K562 (cell line): Measurements from ENCODE around the gene PTBP2. TPM values are rescaled to one million over a fixed set of nuclear protein-coding genes. Genes with fewer than 3 reads are reported as not detected.

Source experiments
- ATAC-seq: fragments of 200-7000 bp; cut with Tn5 transposase; 3 replicates; pipeline ENCODE4 v1.9.1; 2020; ENCODE audit warnings: moderate library complexity
- BruUV-seq: library from RNA; stranded (reverse); fragments of 400-500 nt; replicated peaks from 2 replicates; lab custom pipeline; 2021; lab: Mats Ljungman, UMichigan
- CTCF ChIA-PET: fragments of 300-600 bp; formaldehyde crosslinking; extraction: SDS; loops from one replicate; lab custom pipeline; 2021; ENCODE audit warnings: low intra/inter-chr PET ratio; lab: Yijun Ruan, JAX
- POLR2A ChIA-PET: fragments of 300-600, 350-650 bp; sonication (Branson Sonifier 250); formaldehyde crosslinking; extraction: SDS; loops from one replicate; lab custom pipeline; 2021; ENCODE audit warnings: antibody characterized with exemption, inconsistent platforms; lab: Yijun Ruan, JAX
- DNase-seq, 4 experiments: peaks; one replicate each; pipeline versions ENCODE4 v3.0.0 to v3.0.0-alpha.2; 2011 to 2018; ENCODE audit warnings: low spot score in 3 of 4, mixed read lengths in 3 of 4; ENCODE audit errors: extremely low read depth in 1 of 4
- FAIRE-seq: peaks from 2 replicates; lab custom pipeline; 2011; peaks lifted over from hg19 to GRCh38; lab: Jason Lieb, UNC
- H2AFZ ChIP-seq: 2 replicates; pipeline ENCODE4 v1.6.0; 2011; ENCODE audit warnings: low read depth, low read length, control low read depth, inconsistent platforms
- H3K27ac ChIP-seq: fragments of 200-600 bp; 3 replicates; pipeline ENCODE4 v1.8.0; 2011; ENCODE audit warnings: low read depth, mild to moderate bottlenecking, control low read depth, inconsistent platforms, low read length, moderate library complexity, mixed read lengths; ENCODE audit errors: extremely low read depth
- H3K27me3 ChIP-seq, 2 experiments: fragments of 300-600 bp in 1 of 2; 2 replicates in 1 of 2; 3 replicates in 1 of 2; pipeline versions ENCODE4 v1.6.0 to v1.8.0; 2011; ENCODE audit warnings: inconsistent platforms in 2 of 2, low read length in 2 of 2, mild to moderate bottlenecking in 1 of 2, mixed read lengths in 1 of 2, moderate library complexity in 1 of 2; ENCODE audit not compliant: control insufficient read depth in 2 of 2, insufficient read depth in 2 of 2
- H3K36me3 ChIP-seq: fragments of 300-600 bp; 3 replicates; pipeline ENCODE4 v1.8.0; 2011; ENCODE audit warnings: mild to moderate bottlenecking, low read length, inconsistent platforms; ENCODE audit not compliant: control insufficient read depth, insufficient read depth
- H3K4me1 ChIP-seq, 2 experiments: fragments of 200-600 bp in 1 of 2; replicated peaks in 1 of 2; 2 replicates in 1 of 2; 3 replicates in 1 of 2; pipeline versions ENCODE4 v1.5.1 to v1.8.0; 2011; ENCODE audit warnings: inconsistent platforms in 2 of 2, low read length in 2 of 2, mild to moderate bottlenecking in 1 of 2, mixed read lengths in 1 of 2, moderate library complexity in 1 of 2; ENCODE audit not compliant: control insufficient read depth in 2 of 2, insufficient read depth in 2 of 2
- H3K4me2 ChIP-seq: 2 replicates; pipeline ENCODE4 v1.6.1; 2011; ENCODE audit warnings: low read length, control low read depth, inconsistent platforms, mixed read lengths; ENCODE audit not compliant: insufficient read depth
- H3K4me3 ChIP-seq: fragments of 200-600 bp; sonication (generic), shearing (Covaris generic); 2 replicates; pipeline ENCODE4 v1.5.1; 2016; ENCODE audit warnings: control low read depth, inconsistent platforms
- H3K79me2 ChIP-seq: fragments of 200-600 bp; 3 replicates; pipeline ENCODE4 v1.8.0; 2011; ENCODE audit warnings: low read length, inconsistent platforms; ENCODE audit not compliant: control insufficient read depth, insufficient read depth
- H3K9ac ChIP-seq, 2 experiments: 2 replicates each; pipeline versions ENCODE4 v1.6.0 to v1.6.1; 2011; ENCODE audit warnings: low read depth in 2 of 2, low read length in 2 of 2, control low read depth in 1 of 2, inconsistent platforms in 1 of 2, mild to moderate bottlenecking in 1 of 2, mixed read lengths in 1 of 2; ENCODE audit not compliant: insufficient read depth in 1 of 2
- H3K9me1 ChIP-seq: one replicate; pipeline ENCODE4 v1.6.0; 2011; ENCODE audit warnings: inconsistent platforms, mild to moderate bottlenecking, low read length, moderate library complexity; ENCODE audit not compliant: control insufficient read depth, insufficient read depth
- H3K9me3 ChIP-seq: replicated peaks from 2 replicates; pipeline ENCODE4 v1.5.1; 2011; ENCODE audit warnings: low read depth, low read length, inconsistent platforms; ENCODE audit not compliant: control insufficient read depth, insufficient read depth
- H4K20me1 ChIP-seq: replicated peaks from 2 replicates; pipeline ENCODE4 v1.6.1; 2011; ENCODE audit warnings: low read length, inconsistent platforms, mixed read lengths; ENCODE audit not compliant: control insufficient read depth, insufficient read depth
- FOS ChIP-seq: IDR thresholded peaks from 3 replicates; pipeline ENCODE4 v1.6.1; 2011; ENCODE audit not compliant: insufficient read length; ENCODE audit errors: extremely low read depth
- ILK ChIP-seq: fragments of 450-650 bp; IDR thresholded peaks from 2 replicates; pipeline ENCODE4 v1.6.1; 2016; ENCODE audit warnings: missing genetic modification characterization, low read depth, mild to moderate bottlenecking, missing compliant biosample characterization, moderate library complexity, borderline replicate concordance
- KAT2B ChIP-seq: IDR thresholded peaks from one replicate; pipeline ENCODE4 v1.6.1; 2012; ENCODE audit warnings: low read depth, mild to moderate bottlenecking, control low read depth, inconsistent platforms, low read length, moderate library complexity
- MXI1 ChIP-seq: IDR thresholded peaks from 2 replicates; pipeline ENCODE4 v1.6.1; 2011; ENCODE audit warnings: low read depth, mild to moderate bottlenecking, improper control_type of control experiment, low read length
- RBBP5 ChIP-seq: fragments of 200-600 bp; sonication (generic); IDR thresholded peaks from 2 replicates; pipeline ENCODE4 v1.6.1; 2012; ENCODE audit warnings: borderline replicate concordance, mild to moderate bottlenecking, low read length, control low read depth, inconsistent platforms; ENCODE audit not compliant: insufficient read depth, poor library complexity, severe bottlenecking
- SAFB ChIP-seq: fragments of 200-400 bp; formaldehyde crosslinking; IDR thresholded peaks from 2 replicates; pipeline ENCODE4 v1.6.1; 2017; ENCODE audit warnings: low read depth, low read length, borderline replicate concordance
- SLC30A9 ChIP-seq: fragments of 250-450 bp; sonication (Bioruptor Pico); IDR thresholded peaks from 2 replicates; pipeline ENCODE4 v1.8.0; 2022; ENCODE audit warnings: mild to moderate bottlenecking, moderate library complexity
- SPI1 ChIP-seq: IDR thresholded peaks from 2 replicates; pipeline ENCODE4 v1.6.1; 2011; ENCODE audit warnings: low read depth, low read length, control low read depth, borderline replicate concordance
- STAT5A ChIP-seq: IDR thresholded peaks from 2 replicates; pipeline ENCODE4 v1.6.1; 2012; ENCODE audit warnings: low read length, inconsistent platforms, borderline replicate concordance
- TCFL5 ChIP-seq: fragments of 250-450 bp; sonication (Bioruptor Pico); conservative IDR thresholded peaks from 2 replicates; pipeline ENCODE4 v1.6.1; 2021; ENCODE audit warnings: mild to moderate bottlenecking, moderate library complexity, matching md5 sums
- YY1 ChIP-seq, 3 experiments: IDR thresholded peaks; 2 replicates each; pipeline ENCODE4 v1.6.1; 2011; ENCODE audit warnings: low read length in 2 of 3, mild to moderate bottlenecking in 2 of 3, moderate library complexity in 2 of 3, borderline replicate concordance in 1 of 3, control low read depth in 1 of 3, low read depth in 1 of 3; ENCODE audit not compliant: insufficient read depth in 3 of 3, insufficient replicate concordance in 2 of 3, control insufficient read depth in 1 of 3, insufficient read length in 1 of 3; ENCODE audit errors: extremely low read depth in 1 of 3
- ZBTB8A ChIP-seq: fragments of 450-650 bp; IDR thresholded peaks from 2 replicates; pipeline ENCODE4 v1.6.1; 2018; ENCODE audit warnings: mild to moderate bottlenecking, moderate library complexity; ENCODE audit not compliant: partially characterized antibody
- ZNF347 ChIP-seq: fragments of 450-650 bp; formaldehyde crosslinking; IDR thresholded peaks from 2 replicates; pipeline ENCODE4 v1.4.0; 2020; ENCODE audit warnings: low read depth, mild to moderate bottlenecking, moderate library complexity
- WGBS: fragments of 100-300 bp; shearing (Covaris generic); methylation state at CpG from one replicate; pipeline ENCODE4 v1.1.6; 2016; ENCODE audit warnings: low coverage, mixed read lengths; ENCODE audit not compliant: insufficient coverage; ENCODE audit errors: missing lambda C conversion rate; 5-methylcytosine and 5-hydroxymethylcytosine counted together
- in situ Hi-C: fragments of 300-500 bp; cut with MboI; formaldehyde crosslinking; loops from 4 replicates; pipeline ENCODE4 v1.15.0; 2018; ENCODE audit warnings: inconsistent platforms, mixed read lengths
- intact Hi-C: fragments of 100-400 bp; cut with micrococcal nuclease; formaldehyde crosslinking; loops from 2 replicates; pipeline ENCODE4 v1.14.2; 2022
- polyA plus RNA-seq, 8 experiments: library from polyadenylated mRNA; depleted of rRNA in 4 of 8; stranded (reverse) in 5 of 8; unstranded in 3 of 8; fragments of >200 nt; fragmentation: Nextera tagmentation in 2 of 8; fragmentation: Illumina TruSeq in 1 of 8; extraction: Ambion mirVana in 2 of 8; extraction: Trizol in 1 of 8; gene quantifications; 2 replicates each; pipeline versions ENCODE4 v1.2.1 to v1.2.3, GENCODE V29; 2011 to 2014; ENCODE audit warnings: inconsistent platforms in 1 of 8, missing spikeins in 1 of 8
- total RNA-seq, 7 experiments: library from RNA; depleted of rRNA in 6 of 7; stranded (reverse); fragments of >200 nt in 6 of 7; fragmentation: Illumina TruSeq in 2 of 7; extraction: Trizol in 2 of 7; gene quantifications; 2 replicates each; pipeline versions ENCODE4 v1.2.1 to v1.2.3, GENCODE V29; 2011 to 2021; ENCODE audit warnings: low replicate concordance in 1 of 7
- TF ChIP-seq, protein P1 (sequence below): fragments of 200-800 bp; sonication (Bioruptor generic); IDR thresholded peaks from 2 replicates; pipeline ENCODE4 v1.6.1; 2016; ENCODE audit warnings: missing genetic modification characterization, missing compliant biosample characterization
- TF ChIP-seq, protein P2 (sequence below), 2 experiments: fragments of 250-450 bp in 1 of 2; fragments of 450-650 bp in 1 of 2; sonication (Bioruptor Pico) in 1 of 2; IDR thresholded peaks; 2 replicates each; pipeline versions ENCODE4 v1.6.1 to v1.8.0; 2016 to 2021; ENCODE audit warnings: mild to moderate bottlenecking in 2 of 2, moderate library complexity in 2 of 2, missing compliant biosample characterization in 1 of 2, missing genetic modification characterization in 1 of 2

Gene PTBP2
- total and polyA plus RNA-seq, 9 of the 15 experiments (the other 6 are each of a cell fraction or from before 2014, with no cell fraction given) = 9.8 to 30.6 (median 19.0) TPM

DNA sequence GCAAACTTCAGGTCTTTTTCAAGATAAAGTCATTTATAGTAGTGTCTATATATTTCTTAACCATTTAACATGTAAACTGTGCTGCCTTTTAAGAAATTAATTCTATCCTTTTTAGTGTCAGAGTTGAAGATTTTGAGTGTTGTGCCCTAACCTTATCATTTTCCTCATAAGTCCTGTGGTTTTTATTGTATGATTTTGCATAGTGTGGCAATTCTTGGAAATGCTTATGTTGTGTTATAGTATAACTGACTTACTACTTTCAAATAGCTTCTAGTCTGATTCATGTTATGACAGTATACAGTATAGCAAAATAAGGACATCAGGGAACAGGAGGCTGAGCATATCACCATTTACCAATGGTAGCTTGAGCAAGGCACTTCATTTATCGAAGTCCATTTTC lies 99.1 kb downstream of the PTBP2 start (continued):
- TF ChIP-seq SLC30A9 (CRISPR knock-in tag) (no peak), SAFB (no peak), ZBTB8A (no peak), YY1 (IDR thresholded peaks at IDR 0.05; ENCODE audit: borderline replicate concordance in 1 of 3, control insufficient read depth in 1 of 3, extremely low read depth in 1 of 3, insufficient read depth in 3 of 3, insufficient read length in 1 of 3, insufficient replicate concordance in 2 of 3, low read depth in 1 of 3, low read length in 2 of 3) (no peak)
- TF ChIP-seq, all 486 proteins: peak for 0

DNA sequence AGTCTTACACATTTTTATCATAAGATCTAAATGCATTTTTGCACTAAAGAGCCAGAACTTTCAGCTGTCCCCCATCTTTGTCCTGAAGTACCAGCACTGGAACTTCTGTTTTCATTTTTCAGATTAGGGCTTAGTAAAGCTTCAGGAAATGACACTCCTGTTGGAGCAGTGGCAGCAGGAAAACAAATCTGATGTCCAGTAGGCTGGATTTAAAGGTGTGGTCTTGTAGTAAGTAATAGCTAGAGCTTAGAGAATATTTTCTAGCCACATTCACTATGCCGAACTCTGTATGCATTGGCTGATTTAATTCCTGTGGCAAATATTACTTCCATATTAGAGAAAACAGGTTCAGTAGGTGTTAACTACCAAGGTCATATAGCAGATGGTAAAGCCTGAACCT lies 103.6 kb downstream of the PTBP2 start:
- Histone ChIP-seq H3K9ac (no peak overlapping the region), H3K9me3 (no peaks in the 10 kb centered on the region), H3K36me3 (0 out of 3 replicates have a peak, but pooled peaks cover 5% of the 10 kb centered on the region), H4K20me1 (no peaks in the 10 kb centered on the region), H3K9me1 (no peaks in the 10 kb centered on the region), H2AFZ (no peak overlapping the region), H3K4me1 (no peaks in the 10 kb centered on the region), H3K27me3 (no peaks in the 10 kb centered on the region), H3K27ac (no peak overlapping the region), H3K79me2 (no peaks in the 10 kb centered on the region), H3K4me2 (no peak overlapping the region), H3K4me3 (no peak overlapping the region)
- BruUV-seq = no TSS peak
- no peak for DNase-seq
- no peak for ATAC-seq
- CTCF ChIA-PET = no interaction called here
- POLR2A ChIA-PET = interaction anchor here (1.1 to 1.5 kb wide), 3 partner anchors 9 to 12 kb away, joined by 3 to 6 read pairs (median 3); no protein-coding TSS in a partner anchor
- 100% methylated on average over 1 of the region's 1 CpG for WGBS
- no peak for FAIRE-seq
- intact Hi-C loops (no loop called here), in situ Hi-C loops (no loop called here)
- TF ChIP-seq ZNF347 (CRISPR knock-in tag) (no peak), MXI1 (no peak), SPI1 (no peak), TCFL5 (CRISPR knock-in tag) (no peak), ILK (no peak), RBBP5 (no peak), KAT2B (no peak), STAT5A (no peak), FOS (no peak)
- TF ChIP-seq, protein P1, sequence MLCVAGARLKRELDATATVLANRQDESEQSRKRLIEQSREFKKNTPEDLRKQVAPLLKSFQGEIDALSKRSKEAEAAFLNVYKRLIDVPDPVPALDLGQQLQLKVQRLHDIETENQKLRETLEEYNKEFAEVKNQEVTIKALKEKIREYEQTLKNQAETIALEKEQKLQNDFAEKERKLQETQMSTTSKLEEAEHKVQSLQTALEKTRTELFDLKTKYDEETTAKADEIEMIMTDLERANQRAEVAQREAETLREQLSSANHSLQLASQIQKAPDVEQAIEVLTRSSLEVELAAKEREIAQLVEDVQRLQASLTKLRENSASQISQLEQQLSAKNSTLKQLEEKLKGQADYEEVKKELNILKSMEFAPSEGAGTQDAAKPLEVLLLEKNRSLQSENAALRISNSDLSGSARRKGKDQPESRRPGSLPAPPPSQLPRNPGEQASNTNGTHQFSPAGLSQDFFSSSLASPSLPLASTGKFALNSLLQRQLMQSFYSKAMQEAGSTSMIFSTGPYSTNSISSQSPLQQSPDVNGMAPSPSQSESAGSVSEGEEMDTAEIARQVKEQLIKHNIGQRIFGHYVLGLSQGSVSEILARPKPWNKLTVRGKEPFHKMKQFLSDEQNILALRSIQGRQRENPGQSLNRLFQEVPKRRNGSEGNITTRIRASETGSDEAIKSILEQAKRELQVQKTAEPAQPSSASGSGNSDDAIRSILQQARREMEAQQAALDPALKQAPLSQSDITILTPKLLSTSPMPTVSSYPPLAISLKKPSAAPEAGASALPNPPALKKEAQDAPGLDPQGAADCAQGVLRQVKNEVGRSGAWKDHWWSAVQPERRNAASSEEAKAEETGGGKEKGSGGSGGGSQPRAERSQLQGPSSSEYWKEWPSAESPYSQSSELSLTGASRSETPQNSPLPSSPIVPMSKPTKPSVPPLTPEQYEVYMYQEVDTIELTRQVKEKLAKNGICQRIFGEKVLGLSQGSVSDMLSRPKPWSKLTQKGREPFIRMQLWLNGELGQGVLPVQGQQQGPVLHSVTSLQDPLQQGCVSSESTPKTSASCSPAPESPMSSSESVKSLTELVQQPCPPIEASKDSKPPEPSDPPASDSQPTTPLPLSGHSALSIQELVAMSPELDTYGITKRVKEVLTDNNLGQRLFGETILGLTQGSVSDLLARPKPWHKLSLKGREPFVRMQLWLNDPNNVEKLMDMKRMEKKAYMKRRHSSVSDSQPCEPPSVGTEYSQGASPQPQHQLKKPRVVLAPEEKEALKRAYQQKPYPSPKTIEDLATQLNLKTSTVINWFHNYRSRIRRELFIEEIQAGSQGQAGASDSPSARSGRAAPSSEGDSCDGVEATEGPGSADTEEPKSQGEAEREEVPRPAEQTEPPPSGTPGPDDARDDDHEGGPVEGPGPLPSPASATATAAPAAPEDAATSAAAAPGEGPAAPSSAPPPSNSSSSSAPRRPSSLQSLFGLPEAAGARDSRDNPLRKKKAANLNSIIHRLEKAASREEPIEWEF = no peak
- TF ChIP-seq, protein P2, sequence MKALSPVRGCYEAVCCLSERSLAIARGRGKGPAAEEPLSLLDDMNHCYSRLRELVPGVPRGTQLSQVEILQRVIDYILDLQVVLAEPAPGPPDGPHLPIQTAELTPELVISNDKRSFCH (CRISPR knock-in tag; IDR thresholded peaks at IDR 0.05) = no peak
- TF ChIP-seq, protein P2 (tag; IDR thresholded peaks at IDR 0.05) = no peak
